Right atrium auricular region (tissue), 2 donors: ENCODE data around the gene OR9A2. TPM values are rescaled to one million over a fixed set of nuclear protein-coding genes. Genes with fewer than 3 reads are reported as not detected.

Experiments used
- DNase-seq: peaks from one replicate; pipeline ENCODE4 v3.0.0-alpha.2; 2019; ENCODE audit warnings: low spot score
- H3K27ac ChIP-seq, 2 donors: fragments of 200-600 bp; sonication (generic); 1 replicate in 1 of 2; 2 replicates in 1 of 2; pipeline ENCODE4 v1.5.1; 2016 to 2019
- H3K27me3 ChIP-seq, 2 donors: fragments of 200-600 bp; sonication (generic); one replicate each; pipeline versions ENCODE4 v1.5.1 to v1.6.0; 2017 to 2019
- H3K36me3 ChIP-seq: fragments of 200-600 bp; sonication (generic); one replicate; pipeline ENCODE4 v1.5.1; 2016
- H3K4me1 ChIP-seq, 2 donors: fragments of 200-600 bp; sonication (generic); one replicate each; pipeline versions ENCODE4 v1.5.1 to v1.6.0; 2017 to 2019
- H3K4me3 ChIP-seq, 2 donors: fragments of 200-600 bp; sonication (generic); 1 replicate in 1 of 2; 2 replicates in 1 of 2; pipeline ENCODE4 v1.5.1; 2017 to 2019; ENCODE audit warnings: mild to moderate bottlenecking in 1 of 2, moderate library complexity in 1 of 2
- H3K9me3 ChIP-seq, 2 donors: fragments of 200-600 bp; sonication (generic); one replicate each; pipeline ENCODE4 v1.5.1; 2019
- total RNA-seq, 2 donors: library from RNA; depleted of rRNA; stranded (reverse); fragments of >200 nt; gene quantifications; one replicate each; pipeline ENCODE4 v1.1.0, GENCODE V29; 2016
- TF ChIP-seq, protein P1 (sequence below), 2 donors: fragments of 200-600 bp; sonication (generic); IDR thresholded peaks; one replicate each; pipeline ENCODE4 v1.5.1; 2019; ENCODE audit warnings: antibody characterized with exemption in 2 of 2

The OR9A2 gene
- total RNA-seq, 2 donors from 2014 or later: not detected

DNA sequence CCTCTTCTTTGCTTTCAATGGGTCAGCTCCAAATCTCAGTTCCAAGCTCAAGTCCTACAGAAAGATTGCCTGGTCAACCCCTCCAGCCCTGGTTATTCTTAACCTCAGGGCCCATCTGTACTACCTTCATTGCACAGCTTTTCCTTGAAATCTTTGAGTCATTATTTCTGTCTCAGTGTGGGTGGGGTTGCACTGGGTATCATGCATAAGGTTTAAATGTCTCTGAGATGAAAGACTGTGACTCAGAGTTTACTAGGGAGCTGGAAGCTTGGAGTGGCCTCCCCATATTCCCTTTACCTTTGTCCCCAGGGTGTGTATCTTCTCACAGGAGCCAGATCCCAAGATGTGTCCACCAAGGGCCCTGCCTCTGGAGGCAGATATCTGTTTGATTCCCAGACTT lies 21.9 kb upstream of the OR9A2 start:
- TF ChIP-seq, protein P1, sequence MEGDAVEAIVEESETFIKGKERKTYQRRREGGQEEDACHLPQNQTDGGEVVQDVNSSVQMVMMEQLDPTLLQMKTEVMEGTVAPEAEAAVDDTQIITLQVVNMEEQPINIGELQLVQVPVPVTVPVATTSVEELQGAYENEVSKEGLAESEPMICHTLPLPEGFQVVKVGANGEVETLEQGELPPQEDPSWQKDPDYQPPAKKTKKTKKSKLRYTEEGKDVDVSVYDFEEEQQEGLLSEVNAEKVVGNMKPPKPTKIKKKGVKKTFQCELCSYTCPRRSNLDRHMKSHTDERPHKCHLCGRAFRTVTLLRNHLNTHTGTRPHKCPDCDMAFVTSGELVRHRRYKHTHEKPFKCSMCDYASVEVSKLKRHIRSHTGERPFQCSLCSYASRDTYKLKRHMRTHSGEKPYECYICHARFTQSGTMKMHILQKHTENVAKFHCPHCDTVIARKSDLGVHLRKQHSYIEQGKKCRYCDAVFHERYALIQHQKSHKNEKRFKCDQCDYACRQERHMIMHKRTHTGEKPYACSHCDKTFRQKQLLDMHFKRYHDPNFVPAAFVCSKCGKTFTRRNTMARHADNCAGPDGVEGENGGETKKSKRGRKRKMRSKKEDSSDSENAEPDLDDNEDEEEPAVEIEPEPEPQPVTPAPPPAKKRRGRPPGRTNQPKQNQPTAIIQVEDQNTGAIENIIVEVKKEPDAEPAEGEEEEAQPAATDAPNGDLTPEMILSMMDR (IDR thresholded peaks at IDR 0.05): no peak
- no peaks in the 10 kb centered on the region for H3K9me3 ChIP-seq
- H3K36me3 ChIP-seq: no peaks in the 10 kb centered on the region
- DNase-seq: no peak
- no peak overlapping the region for H3K4me3 ChIP-seq
- H3K27ac ChIP-seq: peak overlapping the region in 1 of 2 donors; percentile 19
- H3K4me1 ChIP-seq: peaks cover 0 to 12% of the 10 kb centered on the region in 2 donors
- no peaks in the 10 kb centered on the region for H3K27me3 ChIP-seq

DNA sequence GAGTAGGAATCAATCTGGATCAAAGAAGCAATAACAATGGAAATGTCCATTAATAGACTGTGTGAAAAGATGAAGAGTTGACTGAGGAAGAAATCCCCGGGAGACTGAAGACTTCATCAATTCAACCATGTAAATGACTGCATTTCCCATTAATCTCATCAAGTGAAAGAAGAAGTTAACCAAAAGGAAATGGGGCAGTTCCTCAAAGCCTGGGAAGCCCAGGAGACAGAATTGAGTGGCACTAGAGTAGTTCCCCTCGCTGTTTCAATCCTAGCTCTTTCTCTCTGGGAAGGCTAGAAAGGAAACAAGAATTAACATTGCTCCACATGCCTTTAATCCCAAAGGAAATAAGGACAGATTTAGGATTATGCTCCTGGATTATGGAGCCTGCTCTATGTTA lies 20.4 kb upstream of the OR9A2 start:
- TF ChIP-seq, protein P1 (IDR thresholded peaks at IDR 0.05): no peak
- H3K27me3 ChIP-seq: no peaks in the 10 kb centered on the region
- H3K36me3 ChIP-seq: no peaks in the 10 kb centered on the region
- peaks cover 0 to 12% of the 10 kb centered on the region in 2 donors for H3K4me1 ChIP-seq
- H3K4me3 ChIP-seq: no peak overlapping the region
- no peak overlapping the region for H3K27ac ChIP-seq
- no peak for DNase-seq
- no peaks in the 10 kb centered on the region for H3K9me3 ChIP-seq

DNA sequence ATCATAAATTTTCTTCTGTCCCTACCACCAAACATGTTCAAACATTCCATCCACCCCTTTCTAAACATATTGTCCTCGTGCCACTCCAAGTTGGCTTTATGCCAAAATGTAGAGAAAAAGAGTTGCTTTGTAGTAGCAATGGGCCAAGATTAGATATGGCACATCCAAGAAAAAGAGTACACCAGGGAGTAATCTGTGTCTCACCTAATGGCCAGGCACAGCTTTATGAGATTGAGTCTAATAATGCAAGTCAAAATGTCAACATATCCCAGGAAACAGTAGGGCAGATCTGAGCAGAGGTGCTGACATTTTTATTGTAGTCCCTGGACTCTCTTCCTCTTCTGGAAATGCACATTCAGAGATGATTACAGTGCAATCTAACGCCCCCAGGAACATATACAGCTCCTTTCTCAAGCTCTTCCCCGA lies 19.5 kb upstream of the OR9A2 start:
- TF ChIP-seq, protein P1 (IDR thresholded peaks at IDR 0.05): no peak
- DNase-seq: no peak
- H3K36me3 ChIP-seq: no peaks in the 10 kb centered on the region
- peaks cover 0 to 12% of the 10 kb centered on the region in 2 donors for H3K4me1 ChIP-seq
- H3K27ac ChIP-seq: no peak overlapping the region
- H3K27me3 ChIP-seq: no peaks in the 10 kb centered on the region
- H3K9me3 ChIP-seq: no peaks in the 10 kb centered on the region
- no peak overlapping the region for H3K4me3 ChIP-seq

DNA sequence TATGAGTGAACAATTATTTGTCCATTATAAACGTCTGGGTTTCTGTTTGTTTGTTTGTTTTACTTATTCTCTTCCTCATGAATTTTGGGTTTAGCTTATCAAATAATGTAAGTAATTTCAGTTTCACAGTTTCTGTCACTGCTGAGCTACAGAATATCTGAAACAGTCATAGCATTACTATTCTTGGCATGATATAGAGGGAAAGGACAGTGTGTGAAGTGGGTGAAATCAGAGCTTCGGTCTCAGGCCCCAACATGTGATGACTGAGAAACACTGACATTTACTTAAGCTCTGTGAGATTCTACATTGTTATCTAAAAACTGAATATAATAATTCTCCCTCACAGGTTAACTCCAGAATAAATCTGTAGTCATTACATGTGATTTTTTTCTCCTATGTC lies 16.5 kb upstream of the OR9A2 start:
- no peaks in the 10 kb centered on the region for H3K4me1 ChIP-seq
- H3K9me3 ChIP-seq: no peaks in the 10 kb centered on the region
- no peak overlapping the region for H3K27ac ChIP-seq
- TF ChIP-seq, protein P1 (IDR thresholded peaks at IDR 0.05): no peak
- H3K4me3 ChIP-seq: no peak overlapping the region
- no peaks in the 10 kb centered on the region for H3K27me3 ChIP-seq
- no peaks in the 10 kb centered on the region for H3K36me3 ChIP-seq
- no peak for DNase-seq

DNA sequence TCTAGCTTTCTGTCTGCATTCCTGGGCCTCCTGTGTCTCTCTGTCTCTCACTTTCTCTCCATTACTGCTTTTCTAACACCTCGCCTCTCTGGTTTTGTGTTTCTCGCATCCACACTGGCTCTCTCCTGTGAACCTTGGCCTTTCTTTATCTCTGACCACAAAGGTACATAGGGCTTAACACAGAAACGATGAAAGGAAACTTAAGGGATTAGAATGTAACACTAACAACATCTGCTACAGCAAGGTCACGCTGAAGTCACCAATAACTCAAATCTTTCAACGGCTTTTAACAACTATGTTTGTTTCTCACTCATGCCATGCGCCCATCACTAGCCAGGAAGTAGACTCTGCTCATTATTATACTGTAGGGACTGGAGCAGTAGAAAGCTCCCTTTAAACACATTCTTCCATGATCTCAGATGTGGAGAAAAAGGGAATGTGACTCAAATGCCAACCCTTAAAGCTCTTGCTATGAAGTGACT lies 15.9 kb upstream of the OR9A2 start:
- H3K27ac ChIP-seq: no peak overlapping the region
- H3K9me3 ChIP-seq: no peaks in the 10 kb centered on the region
- no peak overlapping the region for H3K4me3 ChIP-seq
- no peaks in the 10 kb centered on the region for H3K4me1 ChIP-seq
- TF ChIP-seq, protein P1 (IDR thresholded peaks at IDR 0.05): no peak
- no peak for DNase-seq
- H3K36me3 ChIP-seq: no peaks in the 10 kb centered on the region
- no peaks in the 10 kb centered on the region for H3K27me3 ChIP-seq

DNA sequence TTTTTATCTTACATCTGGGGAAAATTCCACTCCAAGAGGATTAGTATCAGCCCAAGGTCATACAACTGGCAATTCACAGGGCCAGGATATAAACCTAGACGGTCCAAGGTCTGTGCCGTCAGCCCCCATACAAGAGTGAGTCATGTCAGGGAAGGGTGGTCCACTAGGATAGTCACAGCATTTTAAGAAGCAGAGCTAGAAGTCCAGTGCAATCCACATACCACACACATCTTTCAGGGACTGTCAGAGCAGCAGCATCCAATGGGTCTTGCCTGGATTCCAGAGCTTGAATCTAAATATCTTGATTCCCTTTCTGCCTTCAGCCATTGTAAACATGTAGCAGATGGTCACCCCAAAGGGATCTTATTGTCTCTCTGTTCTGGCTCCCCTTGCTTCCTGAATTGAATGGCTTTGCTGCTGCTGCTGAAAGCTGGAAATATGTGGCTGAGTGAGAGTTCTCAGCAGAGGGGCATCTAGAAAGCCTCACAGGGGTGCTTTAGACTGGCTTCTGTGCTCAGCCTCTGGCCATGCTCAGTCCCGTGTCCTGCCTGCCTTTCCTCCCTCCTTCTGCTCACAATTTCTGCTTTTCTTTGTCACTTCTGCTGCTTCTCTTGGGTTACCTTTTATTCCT lies 15.3 kb upstream of the OR9A2 start:
- Histone ChIP-seq H3K36me3 (no peaks in the 10 kb centered on the region), H3K4me1 (no peaks in the 10 kb centered on the region), H3K4me3 (no peak overlapping the region), H3K27me3 (no peaks in the 10 kb centered on the region), H3K9me3 (no peaks in the 10 kb centered on the region), H3K27ac (no peak overlapping the region)
- no peak for DNase-seq
- TF ChIP-seq, protein P1 (IDR thresholded peaks at IDR 0.05): no peak
